ENCODE measurements around the gene CHAC2.

DNA sequence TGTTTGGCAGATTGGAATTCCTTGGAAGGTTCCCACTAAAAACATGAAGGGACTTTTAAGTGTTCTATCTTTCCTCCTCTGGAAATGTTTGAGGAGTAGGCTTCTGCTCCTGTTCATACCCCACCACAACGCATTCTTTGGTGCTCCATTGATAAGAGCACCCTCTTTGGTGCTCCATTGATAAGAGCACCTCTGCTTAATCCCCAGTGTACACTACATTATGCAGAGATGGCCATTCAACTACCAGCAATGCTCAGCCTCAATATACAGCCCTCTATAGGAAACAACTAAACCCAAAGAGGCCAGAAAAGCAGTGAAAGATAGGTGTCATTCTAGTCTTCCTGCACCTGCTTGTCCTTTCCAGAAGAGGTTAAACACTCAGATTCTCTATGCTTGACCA is 1.8 kb upstream of the CHAC2 start:
- TF ChIP-seq MYBL2 (IDR thresholded peaks at IDR 0.05; ENCODE audit: low read depth) (no peak), MYBL2 (CRISPR knock-in tag; IDR thresholded peaks at IDR 0.05; ENCODE audit: borderline replicate concordance) (no peak), NBN (IDR thresholded peaks at IDR 0.05; ENCODE audit: low read depth) (no peak), RAD21 (CRISPR knock-in tag; conservative IDR thresholded peaks at IDR 0.05 in 1 of 2, IDR thresholded peaks at IDR 0.05 in 1 of 2) (no peak), GTF2F1 (IDR thresholded peaks at IDR 0.05; ENCODE audit: low read depth, low read length) (no peak)

Data from K562 (cell line).